Glomerular visceral epithelial cell (primary cell): ENCODE data around the gene ATP6V1C2.
A peak's percentile ranks its signal among the peaks of the same experiment; 100 is the strongest.

Experiments used
- DNase-seq: peaks from one replicate; pipeline ENCODE4 v3.0.0-alpha.2; 2016; ENCODE audit errors: extremely low spot score

Gene ATP6V1C2

GRCh38 chr2:10721396-10722251, at the start of gene ATP6V1C2:
Gene ATP6V1C2 (plus strand): TSS chr2:10721630. CDS start chr2:10722850, 1,220 bp downstream.
- DNase-seq, result no peak

- DNase-seq, result no peak
These were observed 46.3 kb upstream of the ATP6V1C2 start for GRCh38 chr2:10675131-10675530.

GRCh38 chr2:10678225-10678624, 43.2 kb upstream of the ATP6V1C2 start:
- DNase-seq, result no peak

GRCh38 chr2:10680214-10680613, 41.2 kb upstream of the ATP6V1C2 start:
- no peak for DNase-seq

GRCh38 chr2:10680957-10681356, 40.5 kb upstream of the ATP6V1C2 start:
- DNase-seq, result no peak

- no peak for DNase-seq
These were observed 35.2 kb upstream of the ATP6V1C2 start for GRCh38 chr2:10686176-10686730.

GRCh38 chr2:10688921-10689807, 32.3 kb upstream of the ATP6V1C2 start:
- no peak for DNase-seq

GRCh38 chr2:10691521-10691920, 29.9 kb upstream of the ATP6V1C2 start:
- no peak for DNase-seq

GRCh38 chr2:10700078-10700803, 21.2 kb upstream of the ATP6V1C2 start:
- no peak for DNase-seq

GRCh38 chr2:10704034-10704594, 17.3 kb upstream of the ATP6V1C2 start:
- DNase-seq, result no peak

GRCh38 chr2:10706033-10706432, 15.4 kb upstream of the ATP6V1C2 start:
- DNase-seq, result no peak

- no peak for DNase-seq
These were observed 13.6 kb upstream of the ATP6V1C2 start for GRCh38 chr2:10707831-10708230.

GRCh38 chr2:10709290-10709939, 12.0 kb upstream of the ATP6V1C2 start:
- DNase-seq, result peak; percentile 12

GRCh38 chr2:10712185-10712809, 9.1 kb upstream of the ATP6V1C2 start:
- DNase-seq, result no peak

GRCh38 chr2:10716581-10716980, 4.8 kb upstream of the ATP6V1C2 start:
- no peak for DNase-seq

- peak; percentile 3 for DNase-seq
These were observed 3.8 kb upstream of the ATP6V1C2 start for GRCh38 chr2:10717628-10718027.

GRCh38 chr2:10720306-10720705, 1.1 kb upstream of the ATP6V1C2 start:
- no peak for DNase-seq

- no peak for DNase-seq
These were observed 459 bp upstream of the ATP6V1C2 start for GRCh38 chr2:10720947-10721395.

GRCh38 chr2:10722252-10722825, 909 bp downstream of the ATP6V1C2 start:
- DNase-seq, result no peak
